Mesenchymal stem cell (in vitro differentiated cells and primary cell): ENCODE measurements around the gene TGM1.

Experiments
- DNase-seq: peaks from one replicate; pipeline ENCODE4 v3.0.0-alpha.2; 2013
- H2AFZ ChIP-seq: one replicate; pipeline ENCODE4 v1.6.1; 2013; ENCODE audit warnings: low read depth, mild to moderate bottlenecking, control low read depth, inconsistent platforms, low read length, moderate library complexity
- H2AK5ac ChIP-seq: 2 replicates; pipeline ENCODE4 v1.6.1; 2013; ENCODE audit warnings: low read length, moderate library complexity, mild to moderate bottlenecking, inconsistent platforms; ENCODE audit not compliant: severe bottlenecking
- H2BK120ac ChIP-seq: one replicate; pipeline ENCODE4 v1.6.1; 2013; ENCODE audit warnings: low read depth, mild to moderate bottlenecking, inconsistent platforms, low read length, moderate library complexity
- H2BK12ac ChIP-seq, 2 experiments: one replicate each; pipeline ENCODE4 v1.6.1; 2013; ENCODE audit warnings: inconsistent platforms in 2 of 2, low read length in 2 of 2, mild to moderate bottlenecking in 2 of 2, moderate library complexity in 2 of 2, control low read depth in 1 of 2
- H2BK15ac ChIP-seq: one replicate; pipeline ENCODE4 v1.6.1; 2013; ENCODE audit warnings: mild to moderate bottlenecking, low read depth, inconsistent platforms; ENCODE audit not compliant: poor library complexity, severe bottlenecking
- H2BK5ac ChIP-seq: 2 replicates; pipeline ENCODE4 v1.6.1; 2013; ENCODE audit warnings: low read depth, mild to moderate bottlenecking, low read length, control low read depth, inconsistent platforms; ENCODE audit not compliant: poor library complexity, severe bottlenecking
- H3K14ac ChIP-seq, 2 experiments: one replicate each; pipeline ENCODE4 v1.6.1; 2013; ENCODE audit warnings: inconsistent platforms in 2 of 2, low read length in 2 of 2, control low read depth in 1 of 2, mild to moderate bottlenecking in 1 of 2, moderate library complexity in 1 of 2
- H3K18ac ChIP-seq, 2 experiments: one replicate each; pipeline ENCODE4 v1.6.1; 2013; ENCODE audit warnings: inconsistent platforms in 2 of 2, low read length in 2 of 2, control low read depth in 1 of 2, low read depth in 1 of 2, mild to moderate bottlenecking in 1 of 2
- H3K23ac ChIP-seq, 2 experiments: one replicate each; pipeline ENCODE4 v1.6.1; 2013; ENCODE audit warnings: inconsistent platforms in 2 of 2, low read length in 2 of 2, mild to moderate bottlenecking in 2 of 2, moderate library complexity in 2 of 2, control low read depth in 1 of 2
- H3K27ac ChIP-seq: 2 replicates; pipeline ENCODE4 v1.5.1; 2013; ENCODE audit warnings: mild to moderate bottlenecking, moderate library complexity, low read length, control low read depth, inconsistent platforms; ENCODE audit not compliant: poor library complexity, severe bottlenecking
- H3K27me3 ChIP-seq, 2 experiments: 2 replicates each; pipeline versions ENCODE4 v1.6.1 to v1.7.0; 2013; ENCODE audit warnings: low read length in 2 of 2, mild to moderate bottlenecking in 2 of 2, moderate library complexity in 2 of 2, control low read depth in 1 of 2, inconsistent platforms in 1 of 2; ENCODE audit not compliant: control insufficient read depth in 1 of 2, insufficient read depth in 1 of 2
- H3K36me3 ChIP-seq, 2 experiments: 2 replicates each; pipeline versions ENCODE4 v1.6.1 to v1.7.0; 2013; ENCODE audit warnings: low read length in 2 of 2, control low read depth in 1 of 2, inconsistent platforms in 1 of 2, low read depth in 1 of 2, mild to moderate bottlenecking in 1 of 2; ENCODE audit not compliant: insufficient read depth in 2 of 2, control insufficient read depth in 1 of 2
- H3K4ac ChIP-seq, 2 experiments: one replicate each; pipeline ENCODE4 v1.6.1; 2013; ENCODE audit warnings: inconsistent platforms in 2 of 2, low read length in 2 of 2, mild to moderate bottlenecking in 2 of 2, moderate library complexity in 2 of 2, control low read depth in 1 of 2, low read depth in 1 of 2
- H3K4me1 ChIP-seq: 2 replicates; pipeline ENCODE4 v1.6.1; 2013; ENCODE audit warnings: low read depth, low read length, control low read depth; ENCODE audit not compliant: control insufficient read depth, insufficient read depth
- H3K4me2 ChIP-seq: 2 replicates; pipeline ENCODE4 v1.6.1; 2013; ENCODE audit warnings: low read length, mild to moderate bottlenecking, inconsistent platforms; ENCODE audit not compliant: poor library complexity, severe bottlenecking
- H3K4me3 ChIP-seq, 2 experiments: 2 replicates each; pipeline versions ENCODE4 v1.5.1 to v1.7.0; 2013; ENCODE audit warnings: low read length in 2 of 2, mild to moderate bottlenecking in 2 of 2, control low read depth in 1 of 2, low read depth in 1 of 2; ENCODE audit not compliant: insufficient read depth in 1 of 2
- H3K79me1 ChIP-seq: replicated peaks from 2 replicates; pipeline ENCODE4 v1.6.1; 2013; ENCODE audit warnings: mild to moderate bottlenecking, control low read depth, low read length, inconsistent platforms; ENCODE audit not compliant: poor library complexity, severe bottlenecking
- H3K9ac ChIP-seq: 2 replicates; pipeline ENCODE4 v1.7.0; 2013; ENCODE audit warnings: mild to moderate bottlenecking, low read length, moderate library complexity
- H3K9me3 ChIP-seq: 2 replicates; pipeline ENCODE4 v1.7.0; 2013; ENCODE audit warnings: mild to moderate bottlenecking, low read length; ENCODE audit not compliant: control insufficient read depth
- H4K8ac ChIP-seq: one replicate; pipeline ENCODE4 v1.6.1; 2013; ENCODE audit warnings: inconsistent platforms, mild to moderate bottlenecking, low read length, moderate library complexity
- H4K91ac ChIP-seq: one replicate; pipeline ENCODE4 v1.6.1; 2013; ENCODE audit warnings: mild to moderate bottlenecking, low read length, inconsistent platforms
- WGBS: methylation state at CpG from one replicate; pipeline ENCODE4 v1.1.7; 2013; ENCODE audit warnings: mixed read lengths; 5-methylcytosine and 5-hydroxymethylcytosine counted together

Gene TGM1

GRCh38 chr14:24235804-24236688 is 26.9 kb downstream of the TGM1 start:
- Histone ChIP-seq H3K4ac (no peak overlapping the region), H3K18ac (no peak overlapping the region), H3K14ac (no peak overlapping the region), H3K36me3 (peaks cover 39 to 72% of the 10 kb centered on the region in 2 experiments), H2AK5ac (no peak overlapping the region), H2BK15ac (no peak overlapping the region), H3K27me3 (no peaks in the 10 kb centered on the region), H2AFZ (no peak overlapping the region), H4K91ac (no peak overlapping the region), H4K8ac (no peak overlapping the region), H3K4me2 (no peak overlapping the region), H3K9me3 (no peaks in the 10 kb centered on the region), H2BK12ac (no peak overlapping the region), H3K23ac (no peak overlapping the region), H2BK120ac (no peak overlapping the region), H3K27ac (no peak overlapping the region), H2BK5ac (no peak overlapping the region), H3K4me1 (peaks cover 17% of the 10 kb centered on the region), H3K79me1 (peaks cover 39% of the 10 kb centered on the region), H3K9ac (no peak overlapping the region), H3K4me3 (no peak overlapping the region)
- no peak for DNase-seq
- 93% methylated on average over 3 of the region's 5 CpGs for WGBS

DNA sequence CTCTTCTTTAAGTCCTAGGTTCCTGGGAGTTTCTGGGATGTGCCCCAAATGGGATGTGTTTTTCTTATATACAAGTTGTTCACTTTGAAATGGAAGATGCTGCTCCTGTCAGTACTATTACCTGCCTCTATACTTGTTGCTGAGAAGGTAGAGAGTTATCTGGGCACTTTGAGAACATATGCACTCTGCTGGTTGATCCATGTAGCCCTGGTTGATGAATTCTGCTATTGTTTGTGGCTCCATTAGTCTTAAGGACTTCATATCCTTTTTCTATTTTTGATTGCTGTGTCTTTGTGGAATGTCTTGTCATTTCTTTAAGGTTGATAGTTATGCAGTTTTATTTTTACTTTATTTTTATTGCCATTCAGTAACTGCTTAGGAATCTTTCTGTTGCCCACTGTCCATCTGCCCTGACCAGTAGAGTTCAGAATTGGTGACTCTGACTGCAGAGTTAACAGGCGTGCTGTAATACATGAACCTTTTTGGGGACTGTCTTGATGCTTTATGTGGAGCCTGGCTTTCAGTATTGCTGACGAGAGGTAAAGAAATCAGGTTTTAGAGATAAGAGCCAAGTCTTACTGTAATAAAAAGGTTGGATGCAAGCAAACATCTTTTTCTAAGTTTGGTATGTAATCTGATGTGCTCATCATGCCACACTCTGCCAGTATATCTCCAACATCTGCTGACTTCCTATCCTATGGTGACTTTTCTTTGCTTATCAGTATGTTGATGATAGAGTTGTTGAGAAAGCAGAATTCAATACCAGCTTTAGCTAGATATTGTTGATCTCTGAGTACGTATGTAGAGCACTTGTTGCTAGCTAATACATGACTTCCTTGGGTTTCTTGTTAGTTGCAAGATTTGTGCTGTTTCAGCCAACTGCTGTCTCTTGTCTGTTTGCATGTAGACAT is 28.6 kb downstream of the TGM1 start:
- H3K18ac ChIP-seq = no peak overlapping the region
- H2BK120ac ChIP-seq = no peak overlapping the region
- no peak overlapping the region for H3K23ac ChIP-seq
- H2AFZ ChIP-seq = no peak overlapping the region
- no peaks in the 10 kb centered on the region for H3K9me3 ChIP-seq
- H3K14ac ChIP-seq = no peak overlapping the region
- WGBS = 100% methylated on average over 3 of the region's 3 CpGs
- H3K79me1 ChIP-seq = peaks cover 30% of the 10 kb centered on the region
- H3K27ac ChIP-seq = no peak overlapping the region
- H2BK15ac ChIP-seq = no peak overlapping the region
- H4K91ac ChIP-seq = no peak overlapping the region
- no peak overlapping the region for H4K8ac ChIP-seq
- no peak overlapping the region for H2AK5ac ChIP-seq
- no peak overlapping the region for H2BK5ac ChIP-seq
- no peak overlapping the region for H3K4ac ChIP-seq
- H3K27me3 ChIP-seq = no peaks in the 10 kb centered on the region
- H3K9ac ChIP-seq = peak overlapping the region; percentile 98
- peak overlapping the region in 1 of 2 experiments; percentile 99 for H3K4me3 ChIP-seq
- no peak overlapping the region for H3K4me2 ChIP-seq
- H2BK12ac ChIP-seq = no peak overlapping the region
- H3K36me3 ChIP-seq = peaks cover 27 to 59% of the 10 kb centered on the region in 2 experiments
- peaks cover 14% of the 10 kb centered on the region for H3K4me1 ChIP-seq
- no peak for DNase-seq

GRCh38 chr14:24233538-24233866 is 29.5 kb downstream of the TGM1 start:
- peak overlapping the region; percentile 93 for H4K8ac ChIP-seq
- H2AK5ac ChIP-seq = peak overlapping the region; percentile 64
- H2BK5ac ChIP-seq = no peak overlapping the region
- DNase-seq = no peak
- peak overlapping the region; percentile 70 for H3K4me2 ChIP-seq
- peaks cover 24 to 51% of the 10 kb centered on the region in 2 experiments for H3K36me3 ChIP-seq
- no peak overlapping the region for H3K14ac ChIP-seq
- WGBS = 86% methylated on average over 2 of the region's 2 CpGs
- H4K91ac ChIP-seq = no peak overlapping the region
- H3K4ac ChIP-seq = peak overlapping the region in 1 of 2 experiments; percentile 95
- peak overlapping the region; percentile 1 to 45 for H2BK12ac ChIP-seq
- no peaks in the 10 kb centered on the region for H3K9me3 ChIP-seq
- H3K79me1 ChIP-seq = peaks cover 29% of the 10 kb centered on the region
- H3K23ac ChIP-seq = no peak overlapping the region
- H2AFZ ChIP-seq = no peak overlapping the region
- H3K4me3 ChIP-seq = peak overlapping the region in 1 of 2 experiments; percentile 99
- H2BK120ac ChIP-seq = no peak overlapping the region
- no peak overlapping the region for H3K27ac ChIP-seq
- H3K18ac ChIP-seq = no peak overlapping the region
- H3K4me1 ChIP-seq = peaks cover 12% of the 10 kb centered on the region
- peak overlapping the region; percentile 98 for H3K9ac ChIP-seq
- no peaks in the 10 kb centered on the region for H3K27me3 ChIP-seq
- no peak overlapping the region for H2BK15ac ChIP-seq
